ENCODE data around the gene MRE11.
A peak's percentile ranks its signal among the peaks of the same experiment; 100 is the strongest.

The MRE11 gene

DNA sequence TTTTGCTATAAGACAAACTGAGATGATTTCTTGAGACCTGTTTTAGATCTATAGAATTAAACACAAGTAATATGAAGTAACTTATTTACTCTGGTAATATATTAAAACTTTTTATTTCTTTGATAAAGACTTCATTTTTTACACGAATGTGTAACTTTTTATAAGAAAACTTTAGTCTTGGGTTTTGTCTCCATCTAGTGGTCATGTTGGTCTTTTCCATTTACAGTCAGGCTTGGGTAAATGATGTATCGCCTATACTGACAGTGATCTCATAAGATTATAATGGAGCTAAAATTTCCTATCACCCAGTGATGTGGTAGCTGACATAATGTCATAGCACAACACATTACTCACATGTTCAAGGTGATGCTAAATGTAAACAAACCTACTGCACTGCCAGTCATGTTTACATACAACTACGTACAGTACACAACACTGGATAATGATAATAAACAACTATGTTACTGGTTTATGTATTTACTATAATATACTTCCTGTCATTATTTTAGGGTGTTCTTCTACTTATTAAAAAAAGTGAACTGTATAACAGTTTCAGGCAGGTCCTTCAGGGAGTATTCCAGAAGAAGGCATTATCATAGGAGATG is 11.1 kb upstream of the MRE11 start:
- DNase-seq, result peak; percentile 12 to 38

DNA sequence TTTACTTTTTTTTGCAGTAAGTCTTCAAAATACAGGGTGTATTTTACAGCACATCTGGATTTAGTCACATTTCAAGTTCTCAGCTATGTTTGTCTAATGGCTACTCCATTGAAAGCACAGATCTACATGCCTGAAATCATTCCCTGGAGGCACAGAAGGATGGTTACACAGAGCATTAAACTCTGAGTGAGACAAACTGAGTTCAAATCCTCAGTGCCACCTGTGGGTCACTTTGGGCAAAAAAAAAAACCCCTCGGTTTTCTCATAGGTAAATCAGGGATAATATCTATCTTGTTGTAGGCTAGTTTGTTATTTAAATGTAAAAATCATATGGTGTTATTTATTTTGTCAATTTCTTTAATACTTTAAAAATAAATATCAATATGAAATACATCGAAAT is 7.9 kb upstream of the MRE11 start:
- DNase-seq, result no peak

DNA sequence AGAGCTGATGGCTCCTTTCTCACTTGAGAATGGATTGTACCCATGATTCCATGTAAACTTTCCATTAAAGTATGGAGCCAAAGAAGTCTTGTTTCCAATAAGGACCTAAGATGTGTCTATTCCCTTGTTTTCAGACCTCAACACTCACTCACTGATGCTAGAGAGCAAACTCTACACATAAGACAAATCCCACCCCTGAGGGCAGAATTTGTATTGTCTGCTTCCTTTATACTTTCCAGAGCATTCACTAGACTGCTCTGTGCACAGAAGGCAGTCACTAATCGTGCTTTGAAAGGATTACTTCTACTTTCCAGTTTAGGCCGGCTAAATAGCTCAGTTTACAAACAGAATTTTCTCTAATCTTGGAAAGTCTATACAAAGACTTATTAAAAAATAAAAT is 6.5 kb upstream of the MRE11 start:
- no peak for DNase-seq

DNA sequence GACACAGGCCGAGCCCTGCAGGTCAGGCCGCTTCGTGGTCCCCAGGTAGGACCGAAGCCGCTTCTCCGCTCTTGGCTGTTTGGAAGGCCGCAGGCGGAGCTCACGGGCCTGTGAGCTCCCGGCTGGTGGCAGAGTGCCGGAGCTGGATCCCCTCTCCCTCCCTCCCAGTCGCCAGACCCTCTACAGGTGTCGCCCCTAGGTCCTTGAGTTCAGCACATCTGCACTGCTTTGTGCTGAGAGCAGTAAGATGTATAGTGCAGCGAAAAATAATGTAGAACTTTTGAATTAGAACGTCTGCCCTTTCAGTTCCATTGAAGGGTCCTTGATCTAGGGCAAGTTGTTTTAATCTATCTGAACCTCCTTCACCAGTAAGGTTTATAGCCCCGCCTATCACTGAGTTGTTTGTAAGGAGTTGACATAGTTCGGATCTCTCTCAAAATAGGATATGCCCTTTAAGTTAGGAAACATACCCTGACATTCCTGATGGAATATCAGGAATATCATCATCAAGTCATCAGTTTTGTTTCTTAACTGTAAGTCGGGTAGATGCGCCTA is 559 bp upstream of the MRE11 start:
- no peak for DNase-seq

DNA sequence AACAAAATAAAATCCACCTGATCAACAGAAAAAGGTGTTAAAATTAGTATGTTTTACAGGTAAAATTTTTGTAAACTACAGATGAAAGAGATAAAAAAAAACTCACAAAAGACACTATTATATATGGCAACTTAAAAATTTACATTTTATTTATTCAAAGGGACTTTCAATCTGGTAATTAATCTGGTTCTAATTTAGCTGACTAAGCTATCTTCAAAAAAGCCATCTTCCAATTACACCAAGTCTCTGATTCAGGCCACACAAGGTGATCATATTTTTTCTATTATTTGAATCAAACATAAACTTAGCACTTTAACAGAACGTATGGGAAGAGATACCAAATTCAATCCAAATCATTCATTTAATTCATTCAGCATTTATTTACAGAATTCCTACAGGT is 7.6 kb downstream of the MRE11 start:
- no peak for DNase-seq

DNA sequence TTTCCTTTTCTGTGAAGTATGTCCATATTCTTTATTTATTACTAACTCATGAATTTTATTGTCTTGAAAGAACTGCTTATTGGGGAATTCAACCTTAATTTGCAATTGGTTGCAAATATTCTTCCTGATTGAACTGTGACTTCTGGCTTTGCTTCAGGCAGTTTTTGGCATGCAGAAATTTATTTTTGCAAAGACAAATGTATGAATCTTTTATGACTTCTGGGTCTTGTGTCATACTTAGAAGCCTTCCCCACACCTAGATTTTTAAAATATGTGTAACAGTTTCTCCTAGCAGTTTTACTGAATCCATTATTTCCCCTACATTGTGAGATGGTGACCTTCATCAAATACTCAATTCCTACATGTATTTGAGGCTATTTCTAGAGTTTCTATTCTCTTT is 12.3 kb downstream of the MRE11 start:
- no peak for DNase-seq

DNA sequence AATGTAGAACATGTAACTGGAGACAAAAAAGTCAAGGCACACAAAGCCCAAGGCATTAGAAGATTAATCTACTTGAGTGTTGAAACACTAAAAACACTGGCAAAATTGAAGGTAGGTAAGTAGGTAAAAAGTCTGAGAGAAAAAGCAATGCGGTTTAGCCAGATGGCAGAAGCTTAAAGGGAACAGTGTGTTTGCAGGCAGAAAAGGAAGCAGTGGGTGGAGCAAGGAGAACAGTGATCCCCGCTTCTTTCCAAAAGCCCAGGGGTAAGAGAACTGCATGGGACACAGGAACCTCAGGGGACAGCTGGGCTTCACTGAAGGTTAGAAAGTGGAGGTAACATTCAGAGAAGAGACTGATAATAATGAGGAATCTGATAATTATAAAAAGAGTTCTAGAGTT is 16.0 kb downstream of the MRE11 start:
- DNase-seq, result no peak

DNA sequence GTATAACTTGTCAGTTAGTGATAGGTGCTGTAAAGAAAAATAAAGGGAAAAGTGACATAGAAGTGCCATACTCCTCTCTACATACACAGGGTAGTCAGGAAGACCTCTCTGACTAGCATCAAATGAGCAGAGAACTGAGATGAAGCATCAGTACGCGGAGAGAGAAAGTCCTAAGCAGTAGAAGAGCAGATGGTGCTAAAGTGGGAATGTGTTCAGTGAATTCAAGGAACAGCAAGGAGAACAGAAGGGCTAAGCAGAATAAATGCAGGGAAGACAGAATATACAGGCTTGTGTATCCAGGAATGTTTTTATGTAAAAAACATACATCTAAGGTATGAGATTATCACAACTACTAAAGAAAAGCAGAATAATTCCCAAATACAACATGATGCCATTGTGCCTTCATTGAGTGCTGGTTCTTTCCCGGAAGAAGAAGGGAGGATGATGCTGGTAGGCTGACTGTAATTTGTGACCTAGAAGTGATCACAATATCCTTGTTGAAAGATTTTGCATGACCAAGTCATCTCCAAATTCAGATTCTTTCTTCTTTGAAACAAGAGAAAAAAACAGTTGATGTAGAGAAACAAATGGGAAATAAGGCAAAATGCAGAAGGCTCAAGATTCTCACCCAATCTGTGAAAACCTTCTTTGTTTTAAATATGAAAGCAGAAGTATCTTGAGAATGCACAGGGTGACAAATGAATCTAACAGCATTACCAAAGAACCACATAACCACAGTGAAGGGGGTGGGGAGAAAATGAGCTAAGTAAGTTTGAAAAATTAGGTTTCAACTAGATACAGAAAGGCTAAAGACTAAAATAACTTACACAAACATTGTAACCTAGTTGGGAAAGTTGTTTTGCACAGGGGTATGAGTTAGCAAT is 20.5 kb downstream of the MRE11 start:
- no peak for DNase-seq

DNA sequence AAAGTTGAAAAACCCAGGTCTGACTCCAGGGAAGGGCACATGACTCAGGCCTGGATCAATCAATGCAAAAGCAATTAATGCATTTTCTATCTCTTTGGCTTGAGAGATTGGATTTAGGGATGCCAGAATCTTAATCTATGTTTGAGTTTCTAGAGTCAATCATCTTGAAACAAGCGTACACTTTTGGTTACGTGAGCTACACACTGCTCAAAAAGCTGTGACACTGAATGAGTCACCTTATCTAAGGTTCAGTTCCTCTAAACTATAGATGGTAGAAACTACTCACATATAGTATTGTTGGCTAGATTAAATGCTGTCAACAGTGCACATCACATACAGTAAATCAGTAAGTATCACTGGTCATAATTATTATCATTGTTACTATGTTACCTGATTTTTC is 24.2 kb downstream of the MRE11 start:
- DNase-seq, result no peak

DNA sequence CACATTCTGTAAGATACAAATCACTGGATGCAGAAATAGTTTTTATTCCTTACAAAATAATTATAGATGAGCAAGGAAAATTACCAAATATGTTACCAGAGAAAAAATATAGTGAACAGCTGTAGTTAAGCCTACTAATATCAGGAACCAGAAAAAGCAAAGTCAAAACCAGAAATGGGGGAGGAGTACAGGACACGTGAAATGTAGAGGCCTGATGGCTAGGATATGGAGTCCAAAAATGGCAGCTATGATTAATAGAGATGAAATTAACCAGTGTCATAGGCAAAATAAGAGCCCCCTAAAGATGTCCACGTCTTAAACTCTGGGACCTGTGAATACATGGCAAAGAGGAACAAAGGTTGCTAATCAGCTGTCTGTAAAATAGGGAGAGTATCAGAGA is 34.1 kb downstream of the MRE11 start:
- DNase-seq, result no peak

DNA sequence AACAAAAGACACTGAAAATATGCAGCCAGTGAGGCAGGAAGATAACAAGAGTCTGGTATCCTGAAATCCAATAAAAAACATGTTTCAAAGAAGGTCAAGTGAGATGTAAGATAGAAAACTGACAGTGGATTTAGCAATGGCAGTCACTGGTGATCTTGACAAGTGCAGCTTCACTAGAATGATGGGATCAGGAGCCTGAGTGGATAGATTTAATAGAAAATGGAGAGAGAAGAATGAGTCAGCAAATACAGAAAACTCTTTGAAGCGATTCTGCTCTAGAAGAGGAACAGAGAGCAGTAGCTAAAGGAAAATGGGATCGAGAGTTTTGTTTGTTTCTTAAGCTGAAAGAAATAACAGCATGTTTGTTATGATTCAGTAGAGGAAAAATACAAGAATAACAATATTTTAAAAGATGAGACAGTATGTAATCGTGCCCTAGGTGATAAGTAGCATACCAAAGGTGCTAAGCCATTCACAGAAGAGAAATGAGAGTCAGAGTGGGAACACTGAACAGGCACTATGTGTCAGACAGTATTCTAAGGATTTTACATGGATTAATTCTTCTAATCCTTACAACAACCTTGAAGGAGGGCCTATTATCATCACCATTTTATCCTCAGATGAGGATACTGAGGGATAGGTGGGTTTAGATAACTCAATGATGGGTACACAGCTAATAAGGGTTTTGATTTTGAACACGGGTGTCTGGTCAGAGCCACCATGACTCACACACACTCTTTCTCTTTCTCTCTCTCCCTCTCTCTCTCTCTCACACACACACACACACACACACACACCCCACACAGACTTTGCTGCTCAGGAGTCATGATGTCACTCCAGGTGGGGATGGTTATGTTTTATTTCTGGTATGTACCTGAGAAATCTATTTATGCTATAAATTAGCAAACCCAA is 36.3 kb downstream of the MRE11 start:
- DNase-seq, result no peak

DNA sequence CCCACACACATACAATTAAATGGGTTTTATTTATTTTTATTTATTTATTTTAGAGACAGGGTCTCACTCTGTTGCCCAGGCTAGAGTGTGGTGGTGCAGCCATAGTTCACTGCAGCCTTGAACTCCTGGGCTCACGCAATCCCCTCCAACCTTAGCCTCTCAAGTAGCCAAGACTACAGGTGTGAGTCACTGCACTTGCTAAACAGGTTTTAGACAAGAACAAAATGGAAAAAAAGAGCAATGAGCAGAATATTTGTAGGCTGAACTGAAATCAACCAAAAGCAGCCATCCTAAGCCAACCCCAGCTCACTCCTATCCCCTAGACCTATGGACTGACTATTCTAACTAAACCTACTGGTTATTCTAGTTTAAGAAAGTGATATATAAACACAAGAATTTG is 37.8 kb downstream of the MRE11 start:
- no peak for DNase-seq

DNA sequence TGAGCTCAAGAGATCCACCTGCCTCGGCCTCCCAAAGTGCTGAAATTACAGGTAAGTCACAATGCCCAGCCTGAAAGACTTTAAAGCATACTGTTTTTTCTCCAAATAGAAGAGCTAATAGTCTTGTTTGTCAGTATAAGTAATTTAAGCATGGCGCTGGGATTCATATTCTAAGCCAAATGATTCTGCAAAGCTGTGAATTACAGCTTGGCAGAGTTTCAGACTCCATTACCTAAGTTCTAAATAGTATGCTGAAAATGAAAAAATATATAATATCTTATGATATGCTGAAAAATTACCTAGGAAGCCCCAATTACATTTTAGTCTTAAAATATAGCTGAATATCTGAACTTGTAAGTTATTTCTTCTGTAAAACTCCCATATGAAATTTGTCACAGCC is 39.3 kb downstream of the MRE11 start:
- no peak for DNase-seq

DNA sequence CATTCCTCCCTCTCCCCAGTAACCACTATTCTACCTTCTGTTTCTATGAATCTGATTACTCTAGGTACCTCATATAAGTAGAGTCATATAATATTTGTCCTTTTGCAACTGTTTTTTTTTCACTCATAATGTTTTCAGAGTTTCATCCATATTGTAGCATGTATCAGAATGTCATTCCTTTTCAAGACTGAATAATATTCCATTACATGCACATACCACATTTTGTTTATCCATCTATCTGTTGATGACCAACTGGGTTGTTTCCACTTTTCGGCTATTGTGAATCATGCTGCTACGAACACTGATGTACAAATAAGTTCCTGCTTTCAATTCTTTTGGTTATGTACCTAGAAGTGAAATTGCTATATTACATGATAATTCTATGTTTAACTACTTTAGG is 40.7 kb downstream of the MRE11 start:
- DNase-seq, result no peak

DNA sequence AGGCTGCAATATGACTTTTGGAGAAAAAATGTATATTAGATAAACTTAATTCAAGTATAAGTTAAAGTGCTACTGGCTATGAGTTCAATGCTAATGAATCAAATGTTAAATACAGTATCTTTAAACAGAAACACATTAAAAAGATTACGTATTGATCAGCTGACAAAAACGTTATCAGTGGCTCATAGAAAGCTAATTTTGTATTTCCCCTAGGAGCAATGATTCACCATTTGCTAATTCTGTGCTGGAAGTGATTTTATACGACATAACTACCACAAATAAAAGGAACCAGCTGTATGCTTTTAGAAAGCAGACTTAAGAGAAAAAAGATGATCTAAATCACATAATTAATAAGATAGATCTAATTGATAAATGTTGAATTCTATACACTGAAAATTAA is 43.6 kb downstream of the MRE11 start:
- no peak for DNase-seq

DNA sequence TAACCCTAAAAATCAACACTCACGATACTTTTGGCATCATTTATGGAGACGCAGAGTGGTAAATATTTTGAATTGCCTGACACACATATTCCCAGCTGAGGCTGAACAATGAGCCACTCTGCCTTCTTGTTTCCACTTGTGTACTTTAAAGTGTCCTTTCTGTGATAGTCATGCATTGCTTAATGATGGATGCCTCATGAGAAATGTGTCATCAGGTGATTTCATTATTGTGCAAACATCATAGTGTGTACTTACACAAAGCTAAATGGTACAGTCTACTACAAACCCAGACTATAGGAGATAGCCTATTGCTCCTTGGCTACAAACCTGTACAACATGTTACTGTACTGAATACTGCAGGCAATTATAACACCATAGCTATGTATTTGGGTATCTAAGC is 44.2 kb downstream of the MRE11 start:
- DNase-seq, result peak in 1 of 2 experiments; percentile 6

DNA sequence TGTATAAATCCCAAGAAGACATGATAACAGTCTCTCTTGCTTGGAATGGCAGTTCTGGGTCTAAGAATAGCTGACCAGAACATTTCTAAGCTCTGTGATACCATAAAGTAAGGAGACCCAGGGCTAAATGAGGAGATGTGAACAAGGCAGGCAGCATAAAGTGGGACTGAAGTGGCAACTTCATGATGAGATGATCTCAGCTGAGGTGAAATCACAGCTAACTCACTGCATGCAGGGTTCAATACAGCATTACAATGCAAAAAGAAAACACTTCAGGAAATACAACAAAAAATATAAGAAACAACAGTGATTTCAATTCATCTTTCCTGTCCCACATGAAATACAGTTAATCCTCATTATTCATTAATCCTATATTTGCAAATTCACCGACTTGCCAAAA is 44.6 kb downstream of the MRE11 start:
- no peak for DNase-seq

DNA sequence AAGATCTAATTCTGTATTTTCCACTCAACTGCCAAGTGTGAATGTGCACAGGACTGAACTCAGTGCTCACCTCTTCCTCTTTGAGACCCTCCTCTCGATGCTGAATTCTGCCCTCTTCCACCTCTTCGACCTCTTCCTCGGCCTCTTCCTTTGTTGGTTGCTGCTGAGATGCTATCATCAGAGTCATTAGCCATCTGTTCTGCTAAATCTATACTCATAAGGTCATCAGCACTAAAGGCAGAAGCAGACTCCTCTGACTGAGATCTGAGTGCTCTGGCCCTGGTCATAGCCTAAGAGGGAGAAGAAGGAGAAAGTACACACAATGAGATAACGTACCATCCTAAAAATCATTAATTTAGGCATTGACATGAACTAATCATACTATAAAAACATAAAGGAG is 46.5 kb downstream of the MRE11 start:
- no peak for DNase-seq

DNA sequence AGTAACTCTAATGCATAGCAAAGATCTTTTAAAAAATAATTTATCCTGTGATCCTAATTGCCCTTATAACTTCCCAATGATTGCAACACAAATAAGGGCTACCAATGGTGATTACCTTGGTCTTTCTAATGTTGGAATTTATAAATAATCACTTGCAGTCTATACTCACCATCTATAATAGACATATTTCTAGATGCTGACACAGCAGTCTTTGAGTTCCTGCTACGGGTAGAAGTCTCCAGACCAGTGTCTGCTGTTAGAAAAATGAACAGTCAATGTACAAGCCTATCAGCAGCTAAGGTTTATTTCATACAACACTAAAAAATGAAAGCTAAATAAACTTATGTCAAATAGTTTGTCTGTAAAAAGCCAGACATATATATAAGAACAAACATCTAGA is 48.0 kb downstream of the MRE11 start:
- no peak for DNase-seq

DNA sequence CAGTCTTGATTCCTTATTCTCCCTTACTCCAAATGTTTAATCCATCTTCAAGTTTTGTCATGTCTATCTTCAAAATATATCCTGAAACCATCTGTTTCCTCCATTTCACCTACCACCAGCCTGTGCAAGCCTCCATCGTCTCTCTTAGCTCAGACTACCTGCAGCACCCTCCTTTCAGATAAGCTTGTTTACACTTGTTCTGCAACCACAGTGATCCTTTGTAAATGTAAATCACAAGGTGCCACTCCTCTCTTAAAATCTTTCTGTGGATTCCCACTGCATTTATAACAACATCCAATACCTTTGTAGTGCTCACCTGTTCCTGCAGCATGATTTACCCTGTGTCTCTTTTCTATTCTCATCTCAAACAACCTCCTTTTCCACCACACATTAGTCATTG is 60.6 kb downstream of the MRE11 start:
- no peak for DNase-seq

DNA sequence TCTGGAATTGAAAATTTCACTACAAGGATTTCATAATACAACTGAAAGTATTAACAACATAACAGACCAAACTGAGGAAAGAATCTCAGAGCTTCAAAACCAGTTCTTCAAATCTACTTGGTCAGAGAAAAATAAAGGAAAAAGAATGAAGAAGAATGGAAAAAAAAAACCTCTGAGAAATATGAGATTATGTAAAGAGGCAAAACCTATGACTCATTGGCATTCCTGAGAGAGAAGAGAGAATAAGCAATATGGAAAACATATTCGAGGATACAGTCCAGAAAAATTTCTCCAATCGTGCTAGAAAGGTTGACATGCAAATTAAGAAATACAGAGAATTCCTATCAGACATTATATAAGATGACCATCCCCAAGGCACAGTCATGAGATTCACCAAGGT is 69.0 kb downstream of the MRE11 start:
- no peak for DNase-seq

DNA sequence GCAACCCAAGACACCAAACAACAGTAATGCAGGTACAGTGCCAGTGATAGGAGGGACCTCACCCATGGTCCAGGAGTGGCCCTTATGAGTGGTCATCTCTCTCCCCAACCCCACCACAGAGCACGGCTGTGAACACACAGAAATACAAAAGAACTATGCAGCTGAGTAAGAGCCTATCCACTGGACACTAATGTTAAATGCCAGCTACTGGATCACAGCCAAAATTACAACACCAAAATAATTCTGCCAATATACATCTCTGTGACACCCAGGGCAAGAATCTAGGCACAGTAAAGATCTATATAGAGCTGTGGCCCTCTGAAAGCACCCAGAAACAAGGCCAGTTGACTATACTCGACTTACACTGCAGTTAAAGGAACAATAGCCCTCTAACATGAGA is 69.6 kb downstream of the MRE11 start:
- DNase-seq, result no peak

DNA sequence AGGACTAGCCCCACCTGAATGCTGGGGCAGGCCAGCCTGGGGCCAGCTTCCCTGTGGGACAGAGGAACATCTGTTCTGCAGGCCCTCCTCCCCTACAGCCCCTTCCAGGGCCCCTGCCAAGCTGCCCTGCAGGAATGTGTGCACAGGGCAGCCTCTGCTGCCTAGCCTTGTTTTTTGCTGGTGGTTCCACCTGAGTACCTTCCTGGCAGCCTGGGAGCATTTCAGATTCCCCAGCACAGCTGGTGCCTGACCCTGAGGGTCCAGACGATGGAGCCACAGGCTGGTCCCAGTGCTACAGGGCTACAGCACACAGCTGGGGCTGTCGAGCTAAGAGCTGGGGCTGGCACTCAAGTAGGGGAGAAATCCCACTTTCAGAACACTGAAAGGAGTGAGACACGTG is 70.1 kb downstream of the MRE11 start:
- no peak for DNase-seq
